Heart left ventricle (tissue), 13 donors: Measurements from ENCODE around the gene RBMS3.

Experiments used
- POLR2A ChIP-seq, 2 donors: fragments of 450-650 bp; IDR thresholded peaks; one replicate each; pipeline ENCODE4 v1.6.1; 2017; ENCODE audit warnings: antibody characterized with exemption in 2 of 2, mild to moderate bottlenecking in 2 of 2, moderate library complexity in 2 of 2
- TF ChIP-seq, protein P1 (sequence below), 12 donors: fragments of 200-600 bp; sonication (generic) in 4 of 12; IDR thresholded peaks; one replicate each; pipeline versions ENCODE4 v1.5.0 to v1.8.0; 2018 to 2022; ENCODE audit warnings: antibody characterized with exemption in 12 of 12, mild to moderate bottlenecking in 5 of 12
- donor health status: ischemic (EF 13 %, LVEDD 7.1; RV severe dilation, severe dysfunction).
- donor health status: DM: no; HTN: yes; CAD: no.
- donor health status: DM: no; HTN: no; CAD: no.
- donor health status: ischemic (EF 25% LVEDD 6.9; RV normal size, moderate dysfunction).
- donor health status: ischemic (EF 25% LVEDD 5.7; RV mildly dilated, moderate dysfunction).
- donor health status: ischemic (EF 35%, LVEDD 5.7; RV mildly dilated, moderate dysfunction).
- donor health status: nonischemic (EF 11% LVEDD 7.7; RV severe dilation, severe dysfunction).
- donor health status: DM: yes; HTN: yes; CAD: no.
- donor health status: PGD.
- donor health status: ischemic (EF 29% LVEDD 5.4; RV normal size, mild dysfunction).
- donor health status: nonischemic (EF 23%, LVEDD 6.1; RV moderate dilation, normal function).

DNA sequence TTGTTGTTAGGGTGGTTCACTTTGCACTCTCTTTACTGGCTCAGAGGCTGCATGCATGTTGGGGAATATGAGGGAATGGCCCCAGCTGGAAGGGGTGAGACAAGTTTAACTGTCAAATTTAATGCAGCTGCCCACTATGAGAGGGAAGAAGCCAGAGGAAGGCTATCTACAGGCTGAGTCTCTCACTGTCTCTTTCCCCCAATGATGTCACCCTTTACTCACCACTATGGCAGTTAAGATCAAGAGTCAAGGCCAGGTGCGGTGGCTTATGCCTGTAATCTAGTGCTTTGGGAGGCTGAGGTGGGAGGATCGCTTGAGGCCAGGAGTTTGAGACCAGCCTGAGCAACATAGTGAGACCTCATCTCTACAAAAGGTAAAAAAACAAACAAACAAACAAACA is 12.2 kb upstream of the RBMS3 start:
- TF ChIP-seq, protein P1, sequence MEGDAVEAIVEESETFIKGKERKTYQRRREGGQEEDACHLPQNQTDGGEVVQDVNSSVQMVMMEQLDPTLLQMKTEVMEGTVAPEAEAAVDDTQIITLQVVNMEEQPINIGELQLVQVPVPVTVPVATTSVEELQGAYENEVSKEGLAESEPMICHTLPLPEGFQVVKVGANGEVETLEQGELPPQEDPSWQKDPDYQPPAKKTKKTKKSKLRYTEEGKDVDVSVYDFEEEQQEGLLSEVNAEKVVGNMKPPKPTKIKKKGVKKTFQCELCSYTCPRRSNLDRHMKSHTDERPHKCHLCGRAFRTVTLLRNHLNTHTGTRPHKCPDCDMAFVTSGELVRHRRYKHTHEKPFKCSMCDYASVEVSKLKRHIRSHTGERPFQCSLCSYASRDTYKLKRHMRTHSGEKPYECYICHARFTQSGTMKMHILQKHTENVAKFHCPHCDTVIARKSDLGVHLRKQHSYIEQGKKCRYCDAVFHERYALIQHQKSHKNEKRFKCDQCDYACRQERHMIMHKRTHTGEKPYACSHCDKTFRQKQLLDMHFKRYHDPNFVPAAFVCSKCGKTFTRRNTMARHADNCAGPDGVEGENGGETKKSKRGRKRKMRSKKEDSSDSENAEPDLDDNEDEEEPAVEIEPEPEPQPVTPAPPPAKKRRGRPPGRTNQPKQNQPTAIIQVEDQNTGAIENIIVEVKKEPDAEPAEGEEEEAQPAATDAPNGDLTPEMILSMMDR (IDR thresholded peaks at IDR 0.05): no peak
- TF ChIP-seq POLR2A (IDR thresholded peaks at IDR 0.05): no peak
